ENCODE measurements around the gene KRT35. TPM values are rescaled to one million over a fixed set of nuclear protein-coding genes. Genes with fewer than 3 reads are reported as not detected.

KRT35 gene
- total RNA-seq: under 1 TPM in 4 of 8 experiments, not detected in 4; 0.09 to 0.24 (median 0.17) TPM

GRCh38 chr17:41481036-41481435 lies at the start of gene KRT35:
Gene KRT35, minus strand, starts transcription at chr17:41481151. Its CDS starts 54 bp downstream, at chr17:41481097.
- WGBS, 10 experiments: 80 to 100% (median 100%) methylated on average over 1 to 2 of the region's 2 CpGs; no CpG with 5 or more reads in 5 of the 10 experiments
- no peak within 1 kb of the TSS for H3K4me3 ChIP-seq
- no peak within 1 kb of the TSS for H3K27ac ChIP-seq
- no peaks in the 10 kb centered on the region for H3K4me1 ChIP-seq (replicated peaks in 1 of 2)
- no peak for ATAC-seq (replicated peaks in 6 of 8)
- in situ Hi-C loops (cut with MboI; ENCODE audit: low pct_unique_long_range_greater_than_20kb in 2 of 9, low sequenced_read_pairs in 9 of 9, unreplicated experiment in 9 of 9): loop anchor here in 2 of 9 experiments (25.0 kb wide), 1 partner anchor 569 kb away; no protein-coding TSS in a partner anchor

GRCh38 chr17:41530062-41531048 lies 49.4 kb upstream of the KRT35 start:
- in situ Hi-C loops (cut with MboI; ENCODE audit: low pct_unique_long_range_greater_than_20kb in 2 of 9, low sequenced_read_pairs in 9 of 9, unreplicated experiment in 9 of 9): no loop called here
- H3K4me1 ChIP-seq (replicated peaks in 1 of 2): peaks cover 1 to 4% of the 10 kb centered on the region in 2 donors
- no peak overlapping the region for H3K27ac ChIP-seq
- 0 to 100% (median 90%) methylated on average over 1 to 7 of the region's 8 CpGs; no CpG with 5 or more reads in 2 of the 10 experiments for WGBS, 10 experiments
- peak in 7 of 8 experiments; percentile 25 to 86 (median 58) for ATAC-seq (replicated peaks in 6 of 8)
- no peak overlapping the region for H3K4me3 ChIP-seq

GRCh38 chr17:41529491-41529915 lies 48.6 kb upstream of the KRT35 start:
- H3K4me3 ChIP-seq: no peak overlapping the region

GRCh38 chr17:41528959-41529353 lies 48.0 kb upstream of the KRT35 start:
- ATAC-seq (replicated peaks in 6 of 8): no peak
- 47 to 92% (median 83%) methylated on average over 1 to 3 of the region's 10 CpGs; no CpG with 5 or more reads in 5 of the 10 experiments for WGBS, 10 experiments

More at GRCh38 chr17:41529491-41529915, 48.6 kb upstream of the KRT35 start:
- H3K27ac ChIP-seq: no peak overlapping the region
- ATAC-seq (replicated peaks in 6 of 8): no peak
- in situ Hi-C loops (cut with MboI; ENCODE audit: low pct_unique_long_range_greater_than_20kb in 2 of 9, low sequenced_read_pairs in 9 of 9, unreplicated experiment in 9 of 9): no loop called here
- 86% methylated on average over 2 of the region's 5 CpGs; no CpG with 5 or more reads in 9 of the 10 experiments for WGBS, 10 experiments
- H3K4me1 ChIP-seq (replicated peaks in 1 of 2): peaks cover 0 to 3% of the 10 kb centered on the region in 2 donors

GRCh38 chr17:41527063-41528023 lies 46.4 kb upstream of the KRT35 start:
- WGBS, 10 experiments: 0 to 47% (median 28%) methylated on average over 1 to 11 of the region's 62 CpGs; no CpG with 5 or more reads in 1 of the 10 experiments
- Histone ChIP-seq H3K4me3 (peak overlapping the region in 3 of 5 donors; percentile 6 to 20 (median 6)), H3K27ac (no peak overlapping the region), H3K4me1 (replicated peaks in 1 of 2) (peaks cover 0 to 3% of the 10 kb centered on the region in 2 donors)
- ATAC-seq (replicated peaks in 6 of 8): peak in 3 of 8 experiments; percentile 16 to 42 (median 37)
- in situ Hi-C loops (cut with MboI; ENCODE audit: low pct_unique_long_range_greater_than_20kb in 2 of 9, low sequenced_read_pairs in 9 of 9, unreplicated experiment in 9 of 9): no loop called here

More at GRCh38 chr17:41528959-41529353, 48.0 kb upstream of the KRT35 start:
- Histone ChIP-seq H3K4me1 (replicated peaks in 1 of 2) (peaks cover 0 to 3% of the 10 kb centered on the region in 2 donors), H3K27ac (no peak overlapping the region), H3K4me3 (no peak overlapping the region)
- in situ Hi-C loops (cut with MboI; ENCODE audit: low pct_unique_long_range_greater_than_20kb in 2 of 9, low sequenced_read_pairs in 9 of 9, unreplicated experiment in 9 of 9): no loop called here

- Histone ChIP-seq H3K4me3 (no peak overlapping the region), H3K4me1 (replicated peaks in 1 of 2) (peaks cover 0 to 3% of the 10 kb centered on the region in 2 donors), H3K27ac (no peak overlapping the region)
- 75 to 100% (median 92%) methylated on average over 2 to 7 of the region's 11 CpGs; no CpG with 5 or more reads in 6 of the 10 experiments for WGBS, 10 experiments
- no peak for ATAC-seq (replicated peaks in 6 of 8)
- in situ Hi-C loops (cut with MboI; ENCODE audit: low pct_unique_long_range_greater_than_20kb in 2 of 9, low sequenced_read_pairs in 9 of 9, unreplicated experiment in 9 of 9): loop anchor here in 1 of 9 experiments (25.0 kb wide), 2 partner anchors 112 to 187 kb away; partner anchors contain the start of gene KRT37
Measured at GRCh38 chr17:41524261-41524660, 43.3 kb upstream of the KRT35 start.

GRCh38 chr17:41523787-41524186 lies 42.8 kb upstream of the KRT35 start:
- in situ Hi-C loops (cut with MboI; ENCODE audit: low pct_unique_long_range_greater_than_20kb in 2 of 9, low sequenced_read_pairs in 9 of 9, unreplicated experiment in 9 of 9): loop anchor here in 1 of 9 experiments (25.0 kb wide), 2 partner anchors 111 to 186 kb away; partner anchors contain the start of gene KRT37
- 71 to 100% (median 94%) methylated on average over 1 to 9 of the region's 19 CpGs; no CpG with 5 or more reads in 4 of the 10 experiments for WGBS, 10 experiments
- Histone ChIP-seq H3K4me1 (replicated peaks in 1 of 2) (peaks cover 0 to 3% of the 10 kb centered on the region in 2 donors), H3K4me3 (no peak overlapping the region), H3K27ac (no peak overlapping the region)
- no peak for ATAC-seq (replicated peaks in 6 of 8)

GRCh38 chr17:41523225-41523593 lies 42.3 kb upstream of the KRT35 start:
- no peak overlapping the region for H3K4me3 ChIP-seq
- no peak overlapping the region for H3K27ac ChIP-seq
- H3K4me1 ChIP-seq (replicated peaks in 1 of 2): peaks cover 0 to 3% of the 10 kb centered on the region in 2 donors
- ATAC-seq (replicated peaks in 6 of 8): no peak
- in situ Hi-C loops (cut with MboI; ENCODE audit: low pct_unique_long_range_greater_than_20kb in 2 of 9, low sequenced_read_pairs in 9 of 9, unreplicated experiment in 9 of 9): loop anchor here in 1 of 9 experiments (25.0 kb wide), 2 partner anchors 111 to 186 kb away; partner anchors contain the start of gene KRT37
- WGBS, 10 experiments: 0 to 100% (median 72%) methylated on average over 1 to 4 of the region's 4 CpGs; no CpG with 5 or more reads in 2 of the 10 experiments

GRCh38 chr17:41522301-41523224 lies 41.6 kb upstream of the KRT35 start:
- H3K4me3 ChIP-seq: no peak overlapping the region
- no peak for ATAC-seq (replicated peaks in 6 of 8)
- in situ Hi-C loops (cut with MboI; ENCODE audit: low pct_unique_long_range_greater_than_20kb in 2 of 9, low sequenced_read_pairs in 9 of 9, unreplicated experiment in 9 of 9): loop anchor here in 1 of 9 experiments (25.0 kb wide), 2 partner anchors 110 to 185 kb away; partner anchors contain the start of gene KRT37
- peaks cover 0 to 3% of the 10 kb centered on the region in 2 donors for H3K4me1 ChIP-seq (replicated peaks in 1 of 2)
- no peak overlapping the region for H3K27ac ChIP-seq
- WGBS, 10 experiments: 67 to 100% (median 70%) methylated on average over 1 to 2 of the region's 12 CpGs; no CpG with 5 or more reads in 7 of the 10 experiments

GRCh38 chr17:41521574-41522261 lies 40.8 kb upstream of the KRT35 start:
- Histone ChIP-seq H3K4me1 (replicated peaks in 1 of 2) (no peaks in the 10 kb centered on the region), H3K4me3 (no peak overlapping the region), H3K27ac (no peak overlapping the region)
- in situ Hi-C loops (cut with MboI; ENCODE audit: low pct_unique_long_range_greater_than_20kb in 2 of 9, low sequenced_read_pairs in 9 of 9, unreplicated experiment in 9 of 9): loop anchor here in 1 of 9 experiments (25.0 kb wide), 2 partner anchors 109 to 184 kb away; partner anchors contain the start of gene KRT37
- WGBS, 10 experiments: 33 to 92% (median 40%) methylated on average over 1 to 2 of the region's 6 CpGs; no CpG with 5 or more reads in 7 of the 10 experiments
- ATAC-seq (replicated peaks in 6 of 8): peak in 2 of 8 experiments; percentile 82 to 86
